WTC11 (cell line): ENCODE results near the gene VTI1A. TPM values are rescaled to one million over a fixed set of nuclear protein-coding genes. Genes with fewer than 3 reads are reported as not detected.

ENCODE experiments used
- ATAC-seq: fragments of 200-7000 bp; cut with Tn5 transposase; 2 replicates; pipeline ENCODE4 v1.10.0; 2021; ENCODE audit warnings: mild to moderate bottlenecking, moderate library complexity
- CTCF ChIA-PET: fragments of 300-600 bp; sonication (Branson Sonifier 250); formaldehyde crosslinking; loops from one replicate; lab custom pipeline; 2021; ENCODE audit warnings: antibody characterized with exemption; lab: Charles Lee
- POLR2A ChIA-PET: fragments of 350-600 bp; sonication (Branson Sonifier 250); formaldehyde crosslinking; loops from one replicate; lab custom pipeline; 2021; ENCODE audit warnings: antibody characterized with exemption; lab: Charles Lee
- DNase-seq: peaks from one replicate; pipeline ENCODE4 v3.0.0; 2021; ENCODE audit warnings: low spot score
- H3K27ac Mint-ChIP-seq: 2 replicates; pipeline ENCODE4 v1.8.0; 2021; ENCODE audit warnings: mixed read lengths
- H3K27me3 Mint-ChIP-seq: 2 replicates; pipeline ENCODE4 v1.8.0; 2021; ENCODE audit warnings: low read depth, mild to moderate bottlenecking, moderate library complexity, mixed read lengths
- H3K36me3 Mint-ChIP-seq: 2 replicates; pipeline ENCODE4 v1.8.0; 2021; ENCODE audit warnings: mixed read lengths
- H3K4me1 Mint-ChIP-seq: 2 replicates; pipeline ENCODE4 v1.8.0; 2022; ENCODE audit warnings: mixed read lengths
- H3K4me3 Mint-ChIP-seq: 2 replicates; pipeline ENCODE4 v1.8.0; 2021; ENCODE audit warnings: mild to moderate bottlenecking, moderate library complexity, mixed read lengths
- H3K9me3 Mint-ChIP-seq: 2 replicates; pipeline ENCODE4 v1.8.0; 2021; ENCODE audit warnings: mixed read lengths
- AR ChIP-seq: fragments of 250-450 bp; sonication (Bioruptor Pico); IDR thresholded peaks from 2 replicates; pipeline ENCODE4 v1.9.0; 2021; ENCODE audit warnings: mild to moderate bottlenecking
- E2F1 ChIP-seq: sonication (generic); formaldehyde crosslinking; IDR thresholded peaks from 2 replicates; pipeline ENCODE4 v1.8.0; 2022; ENCODE audit warnings: mild to moderate bottlenecking, missing genetic modification reagents
- ETV6 ChIP-seq: sonication (generic); formaldehyde crosslinking; IDR thresholded peaks from 2 replicates; pipeline ENCODE4 v1.8.1; 2022; ENCODE audit warnings: mild to moderate bottlenecking, missing genetic modification reagents
- HMGA2 ChIP-seq: fragments of 250-450 bp; sonication (Bioruptor Pico); IDR thresholded peaks from 2 replicates; pipeline ENCODE4 v1.4.0; 2021; ENCODE audit warnings: mild to moderate bottlenecking, moderate library complexity
- IRF1 ChIP-seq: sonication (generic); formaldehyde crosslinking; IDR thresholded peaks from 2 replicates; pipeline ENCODE4 v1.8.0; 2023; ENCODE audit warnings: missing genetic modification reagents
- NFYB ChIP-seq: sonication (generic); formaldehyde crosslinking; conservative IDR thresholded peaks from 2 replicates; pipeline ENCODE4 v1.8.0; 2022; ENCODE audit warnings: low read depth, missing genetic modification reagents
- RELA ChIP-seq: sonication (generic); formaldehyde crosslinking; IDR thresholded peaks from 2 replicates; pipeline ENCODE4 v1.8.1; 2022; ENCODE audit warnings: missing genetic modification reagents, mild to moderate bottlenecking, borderline replicate concordance
- RORB ChIP-seq: fragments of 250-450 bp; sonication (Bioruptor Pico); IDR thresholded peaks from 2 replicates; pipeline ENCODE4 v1.9.0; 2021; ENCODE audit warnings: mild to moderate bottlenecking
- STAT6 ChIP-seq: sonication (generic); formaldehyde crosslinking; conservative IDR thresholded peaks from 2 replicates; pipeline ENCODE4 v1.8.1; 2023; ENCODE audit warnings: mild to moderate bottlenecking, low read depth, missing genetic modification reagents, moderate library complexity
- TCF7 ChIP-seq: sonication (generic); formaldehyde crosslinking; IDR thresholded peaks from 2 replicates; pipeline ENCODE4 v1.8.0; 2022; ENCODE audit warnings: mild to moderate bottlenecking, low read depth, missing genetic modification reagents, moderate library complexity
- TEAD1 ChIP-seq: sonication (generic); formaldehyde crosslinking; IDR thresholded peaks from 2 replicates; pipeline ENCODE4 v1.8.0; 2022; ENCODE audit warnings: mild to moderate bottlenecking, missing genetic modification reagents
- ZBTB21 ChIP-seq: sonication (generic); formaldehyde crosslinking; IDR thresholded peaks from 2 replicates; pipeline ENCODE4 v1.8.1; 2023; ENCODE audit warnings: mild to moderate bottlenecking, missing genetic modification reagents, borderline replicate concordance
- ZNF219 ChIP-seq: sonication (generic); formaldehyde crosslinking; IDR thresholded peaks from 2 replicates; pipeline ENCODE4 v1.8.0; 2023; ENCODE audit warnings: missing genetic modification reagents, mild to moderate bottlenecking, borderline replicate concordance
- ZNF416 ChIP-seq: fragments of 250-450 bp; sonication (Bioruptor Pico); IDR thresholded peaks from 2 replicates; pipeline ENCODE4 v1.9.0; 2021; ENCODE audit warnings: mild to moderate bottlenecking, inconsistent platforms
- ZNF423 ChIP-seq: fragments of 250-450 bp; sonication (Bioruptor Pico); IDR thresholded peaks from 2 replicates; pipeline ENCODE4 v2.1.2; 2022; ENCODE audit warnings: mild to moderate bottlenecking, moderate library complexity
- total RNA-seq: library from RNA; stranded (reverse); gene quantifications from 3 replicates; pipeline ENCODE4 v1.2.3, GENCODE V29; 2021
- TF ChIP-seq, protein P1 (sequence below): sonication (generic); formaldehyde crosslinking; IDR thresholded peaks from 2 replicates; pipeline ENCODE4 v1.8.1; 2023; ENCODE audit warnings: mild to moderate bottlenecking, missing genetic modification reagents, borderline replicate concordance
- TF ChIP-seq, protein P2 (sequence below): sonication (generic); formaldehyde crosslinking; IDR thresholded peaks from 2 replicates; pipeline ENCODE4 v1.8.0; 2022; ENCODE audit warnings: mild to moderate bottlenecking, missing genetic modification reagents
- TF ChIP-seq, protein P3 (sequence below): sonication (generic); formaldehyde crosslinking; IDR thresholded peaks from 2 replicates; pipeline ENCODE4 v1.8.1; 2023; ENCODE audit warnings: mild to moderate bottlenecking, missing genetic modification reagents

The VTI1A gene
- total RNA-seq, 1 experiment from 2014 or later: 20.1 TPM

DNA sequence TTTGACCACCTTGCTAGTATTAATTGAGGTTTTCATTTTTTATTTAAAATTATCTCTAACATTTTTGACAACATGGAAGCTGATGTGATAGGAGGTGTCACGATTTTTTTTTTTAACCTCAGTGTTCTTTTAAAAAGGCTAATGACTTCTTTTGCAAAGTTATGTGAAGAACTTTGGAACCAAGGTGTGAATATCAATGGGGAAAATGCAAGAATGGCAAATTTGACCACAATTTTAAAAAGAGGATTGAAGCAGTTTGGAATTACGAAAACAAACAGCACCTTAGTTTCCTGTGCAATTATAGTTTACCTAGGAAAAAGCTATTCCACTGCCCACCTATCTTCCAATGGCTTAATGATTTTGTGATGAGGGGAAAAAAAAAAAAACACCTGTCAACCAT lies 232.4 kb downstream of the VTI1A start:
- peaks cover 36% of the 10 kb centered on the region for H3K4me1 Mint-ChIP-seq
- H3K27me3 Mint-ChIP-seq: no peaks in the 10 kb centered on the region
- H3K27ac Mint-ChIP-seq: peak overlapping the region; percentile 81
- POLR2A ChIA-PET: no interaction called here
- H3K4me3 Mint-ChIP-seq: 0 out of 2 replicates have a peak overlapping the region, but pooled peaks have one; percentile 9
- TF ChIP-seq, protein P1, sequence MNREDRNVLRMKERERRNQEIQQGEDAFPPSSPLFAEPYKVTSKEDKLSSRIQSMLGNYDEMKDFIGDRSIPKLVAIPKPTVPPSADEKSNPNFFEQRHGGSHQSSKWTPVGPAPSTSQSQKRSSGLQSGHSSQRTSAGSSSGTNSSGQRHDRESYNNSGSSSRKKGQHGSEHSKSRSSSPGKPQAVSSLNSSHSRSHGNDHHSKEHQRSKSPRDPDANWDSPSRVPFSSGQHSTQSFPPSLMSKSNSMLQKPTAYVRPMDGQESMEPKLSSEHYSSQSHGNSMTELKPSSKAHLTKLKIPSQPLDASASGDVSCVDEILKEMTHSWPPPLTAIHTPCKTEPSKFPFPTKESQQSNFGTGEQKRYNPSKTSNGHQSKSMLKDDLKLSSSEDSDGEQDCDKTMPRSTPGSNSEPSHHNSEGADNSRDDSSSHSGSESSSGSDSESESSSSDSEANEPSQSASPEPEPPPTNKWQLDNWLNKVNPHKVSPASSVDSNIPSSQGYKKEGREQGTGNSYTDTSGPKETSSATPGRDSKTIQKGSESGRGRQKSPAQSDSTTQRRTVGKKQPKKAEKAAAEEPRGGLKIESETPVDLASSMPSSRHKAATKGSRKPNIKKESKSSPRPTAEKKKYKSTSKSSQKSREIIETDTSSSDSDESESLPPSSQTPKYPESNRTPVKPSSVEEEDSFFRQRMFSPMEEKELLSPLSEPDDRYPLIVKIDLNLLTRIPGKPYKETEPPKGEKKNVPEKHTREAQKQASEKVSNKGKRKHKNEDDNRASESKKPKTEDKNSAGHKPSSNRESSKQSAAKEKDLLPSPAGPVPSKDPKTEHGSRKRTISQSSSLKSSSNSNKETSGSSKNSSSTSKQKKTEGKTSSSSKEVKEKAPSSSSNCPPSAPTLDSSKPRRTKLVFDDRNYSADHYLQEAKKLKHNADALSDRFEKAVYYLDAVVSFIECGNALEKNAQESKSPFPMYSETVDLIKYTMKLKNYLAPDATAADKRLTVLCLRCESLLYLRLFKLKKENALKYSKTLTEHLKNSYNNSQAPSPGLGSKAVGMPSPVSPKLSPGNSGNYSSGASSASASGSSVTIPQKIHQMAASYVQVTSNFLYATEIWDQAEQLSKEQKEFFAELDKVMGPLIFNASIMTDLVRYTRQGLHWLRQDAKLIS: no peak
- TF ChIP-seq ZBTB21 (CRISPR knock-in tag) (no peak), RELA (no peak), E2F1 (no peak), NFYB (CRISPR knock-in tag) (no peak), TEAD1 (CRISPR knock-in tag) (no peak), TCF7 (no peak), STAT6 (no peak), ETV6 (CRISPR knock-in tag) (no peak), ZNF423 (CRISPR knock-in tag) (no peak), ZNF416 (CRISPR knock-in tag) (no peak)
- TF ChIP-seq, protein P2, sequence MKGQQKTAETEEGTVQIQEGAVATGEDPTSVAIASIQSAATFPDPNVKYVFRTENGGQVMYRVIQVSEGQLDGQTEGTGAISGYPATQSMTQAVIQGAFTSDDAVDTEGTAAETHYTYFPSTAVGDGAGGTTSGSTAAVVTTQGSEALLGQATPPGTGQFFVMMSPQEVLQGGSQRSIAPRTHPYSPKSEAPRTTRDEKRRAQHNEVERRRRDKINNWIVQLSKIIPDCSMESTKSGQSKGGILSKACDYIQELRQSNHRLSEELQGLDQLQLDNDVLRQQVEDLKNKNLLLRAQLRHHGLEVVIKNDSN (CRISPR knock-in tag): no peak
- H3K36me3 Mint-ChIP-seq: no peaks in the 10 kb centered on the region
- CTCF ChIA-PET: no interaction called here
- no peaks in the 10 kb centered on the region for H3K9me3 Mint-ChIP-seq
- DNase-seq (no peak), ATAC-seq (no peak)

- POLR2A ChIA-PET: no interaction called here
- CTCF ChIA-PET: interaction anchor here (0.7 kb wide), 1 partner anchor 362 kb away, joined by 4 read pairs; no protein-coding TSS in a partner anchor
- no peak for DNase-seq
- H3K9me3 Mint-ChIP-seq: no peaks in the 10 kb centered on the region
- H3K36me3 Mint-ChIP-seq: no peaks in the 10 kb centered on the region
- no peak for ATAC-seq
- H3K27me3 Mint-ChIP-seq: no peaks in the 10 kb centered on the region
- no peak overlapping the region for H3K27ac Mint-ChIP-seq
- H3K4me3 Mint-ChIP-seq: no peak overlapping the region
- peaks cover 33% of the 10 kb centered on the region for H3K4me1 Mint-ChIP-seq
- TF ChIP-seq, protein P3, sequence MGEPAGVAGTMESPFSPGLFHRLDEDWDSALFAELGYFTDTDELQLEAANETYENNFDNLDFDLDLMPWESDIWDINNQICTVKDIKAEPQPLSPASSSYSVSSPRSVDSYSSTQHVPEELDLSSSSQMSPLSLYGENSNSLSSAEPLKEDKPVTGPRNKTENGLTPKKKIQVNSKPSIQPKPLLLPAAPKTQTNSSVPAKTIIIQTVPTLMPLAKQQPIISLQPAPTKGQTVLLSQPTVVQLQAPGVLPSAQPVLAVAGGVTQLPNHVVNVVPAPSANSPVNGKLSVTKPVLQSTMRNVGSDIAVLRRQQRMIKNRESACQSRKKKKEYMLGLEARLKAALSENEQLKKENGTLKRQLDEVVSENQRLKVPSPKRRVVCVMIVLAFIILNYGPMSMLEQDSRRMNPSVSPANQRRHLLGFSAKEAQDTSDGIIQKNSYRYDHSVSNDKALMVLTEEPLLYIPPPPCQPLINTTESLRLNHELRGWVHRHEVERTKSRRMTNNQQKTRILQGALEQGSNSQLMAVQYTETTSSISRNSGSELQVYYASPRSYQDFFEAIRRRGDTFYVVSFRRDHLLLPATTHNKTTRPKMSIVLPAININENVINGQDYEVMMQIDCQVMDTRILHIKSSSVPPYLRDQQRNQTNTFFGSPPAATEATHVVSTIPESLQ (CRISPR knock-in tag): no peak
- TF ChIP-seq ZNF219 (no peak), IRF1 (CRISPR knock-in tag) (no peak), HMGA2 (CRISPR knock-in tag) (no peak), NFYB (CRISPR knock-in tag) (no peak), RORB (CRISPR knock-in tag) (no peak), ETV6 (CRISPR knock-in tag) (no peak), AR (CRISPR knock-in tag) (no peak)
Observed at GRCh38 chr10:112680586-112680985, 233.6 kb downstream of the VTI1A start.
